K562 (cell line): ENCODE results near the gene SMCO4. TPM values are rescaled to one million over a fixed set of nuclear protein-coding genes. Genes with fewer than 3 reads are reported as not detected.

Experiments
- ATAC-seq: fragments of 200-7000 bp; cut with Tn5 transposase; 3 replicates; pipeline ENCODE4 v1.9.1; 2020; ENCODE audit warnings: moderate library complexity
- BruUV-seq: library from RNA; stranded (reverse); fragments of 400-500 nt; replicated peaks from 2 replicates; lab custom pipeline; 2021; lab: Mats Ljungman, UMichigan
- CTCF ChIA-PET: fragments of 300-600 bp; formaldehyde crosslinking; extraction: SDS; loops from one replicate; lab custom pipeline; 2021; ENCODE audit warnings: low intra/inter-chr PET ratio; lab: Yijun Ruan, JAX
- POLR2A ChIA-PET: fragments of 300-600, 350-650 bp; sonication (Branson Sonifier 250); formaldehyde crosslinking; extraction: SDS; loops from one replicate; lab custom pipeline; 2021; ENCODE audit warnings: antibody characterized with exemption, inconsistent platforms; lab: Yijun Ruan, JAX
- DNase-seq, 4 experiments: peaks; one replicate each; pipeline versions ENCODE4 v3.0.0 to v3.0.0-alpha.2; 2011 to 2018; ENCODE audit warnings: low spot score in 3 of 4, mixed read lengths in 3 of 4; ENCODE audit errors: extremely low read depth in 1 of 4
- FAIRE-seq: peaks from 2 replicates; lab custom pipeline; 2011; peaks lifted over from hg19 to GRCh38; lab: Jason Lieb, UNC
- H2AFZ ChIP-seq: 2 replicates; pipeline ENCODE4 v1.6.0; 2011; ENCODE audit warnings: low read depth, low read length, control low read depth, inconsistent platforms
- H3K27ac ChIP-seq: fragments of 200-600 bp; 3 replicates; pipeline ENCODE4 v1.8.0; 2011; ENCODE audit warnings: low read depth, mild to moderate bottlenecking, control low read depth, inconsistent platforms, low read length, moderate library complexity, mixed read lengths; ENCODE audit errors: extremely low read depth
- H3K27me3 ChIP-seq, 2 experiments: fragments of 300-600 bp in 1 of 2; 2 replicates in 1 of 2; 3 replicates in 1 of 2; pipeline versions ENCODE4 v1.6.0 to v1.8.0; 2011; ENCODE audit warnings: inconsistent platforms in 2 of 2, low read length in 2 of 2, mild to moderate bottlenecking in 1 of 2, mixed read lengths in 1 of 2, moderate library complexity in 1 of 2; ENCODE audit not compliant: control insufficient read depth in 2 of 2, insufficient read depth in 2 of 2
- H3K36me3 ChIP-seq: fragments of 300-600 bp; 3 replicates; pipeline ENCODE4 v1.8.0; 2011; ENCODE audit warnings: mild to moderate bottlenecking, low read length, inconsistent platforms; ENCODE audit not compliant: control insufficient read depth, insufficient read depth
- H3K4me1 ChIP-seq, 2 experiments: fragments of 200-600 bp in 1 of 2; replicated peaks in 1 of 2; 2 replicates in 1 of 2; 3 replicates in 1 of 2; pipeline versions ENCODE4 v1.5.1 to v1.8.0; 2011; ENCODE audit warnings: inconsistent platforms in 2 of 2, low read length in 2 of 2, mild to moderate bottlenecking in 1 of 2, mixed read lengths in 1 of 2, moderate library complexity in 1 of 2; ENCODE audit not compliant: control insufficient read depth in 2 of 2, insufficient read depth in 2 of 2
- H3K4me2 ChIP-seq: 2 replicates; pipeline ENCODE4 v1.6.1; 2011; ENCODE audit warnings: low read length, control low read depth, inconsistent platforms, mixed read lengths; ENCODE audit not compliant: insufficient read depth
- H3K4me3 ChIP-seq: fragments of 200-600 bp; sonication (generic), shearing (Covaris generic); 2 replicates; pipeline ENCODE4 v1.5.1; 2016; ENCODE audit warnings: control low read depth, inconsistent platforms
- H3K79me2 ChIP-seq: fragments of 200-600 bp; 3 replicates; pipeline ENCODE4 v1.8.0; 2011; ENCODE audit warnings: low read length, inconsistent platforms; ENCODE audit not compliant: control insufficient read depth, insufficient read depth
- H3K9ac ChIP-seq, 2 experiments: 2 replicates each; pipeline versions ENCODE4 v1.6.0 to v1.6.1; 2011; ENCODE audit warnings: low read depth in 2 of 2, low read length in 2 of 2, control low read depth in 1 of 2, inconsistent platforms in 1 of 2, mild to moderate bottlenecking in 1 of 2, mixed read lengths in 1 of 2; ENCODE audit not compliant: insufficient read depth in 1 of 2
- H3K9me1 ChIP-seq: one replicate; pipeline ENCODE4 v1.6.0; 2011; ENCODE audit warnings: inconsistent platforms, mild to moderate bottlenecking, low read length, moderate library complexity; ENCODE audit not compliant: control insufficient read depth, insufficient read depth
- H3K9me3 ChIP-seq: replicated peaks from 2 replicates; pipeline ENCODE4 v1.5.1; 2011; ENCODE audit warnings: low read depth, low read length, inconsistent platforms; ENCODE audit not compliant: control insufficient read depth, insufficient read depth
- H4K20me1 ChIP-seq: replicated peaks from 2 replicates; pipeline ENCODE4 v1.6.1; 2011; ENCODE audit warnings: low read length, inconsistent platforms, mixed read lengths; ENCODE audit not compliant: control insufficient read depth, insufficient read depth
- ATF2 ChIP-seq: sonication (generic); formaldehyde crosslinking; IDR thresholded peaks from 2 replicates; pipeline ENCODE4 v1.8.1; 2022; ENCODE audit warnings: missing genetic modification reagents
- E4F1 ChIP-seq: fragments of 250-450 bp; sonication (Bioruptor Pico); IDR thresholded peaks from 2 replicates; pipeline ENCODE4 v1.5.0; 2021; ENCODE audit warnings: mild to moderate bottlenecking, borderline replicate concordance
- JUNB ChIP-seq: fragments of 450-650 bp; formaldehyde crosslinking; conservative IDR thresholded peaks from 2 replicates; pipeline ENCODE4 v1.4.0; 2020; ENCODE audit warnings: mild to moderate bottlenecking
- KLF16 ChIP-seq: IDR thresholded peaks from 2 replicates; pipeline ENCODE4 v1.6.1; 2016; ENCODE audit warnings: antibody characterized with exemption
- MYC ChIP-seq, 2 experiments: fragments of 250-450 bp in 1 of 2; sonication (Bioruptor Pico) in 1 of 2; IDR thresholded peaks; 2 replicates each; pipeline versions ENCODE4 v1.5.1 to v1.6.1; 2012 to 2021; ENCODE audit warnings: low read depth in 2 of 2, borderline replicate concordance in 1 of 2, improper control_type of control experiment in 1 of 2, low read length in 1 of 2, mild to moderate bottlenecking in 1 of 2, moderate library complexity in 1 of 2
- NFATC3 ChIP-seq: fragments of 450-650 bp; IDR thresholded peaks from 2 replicates; pipeline ENCODE4 v1.6.1; 2017; ENCODE audit warnings: mild to moderate bottlenecking
- SFPQ ChIP-seq: fragments of 200-400 bp; formaldehyde crosslinking; IDR thresholded peaks from 2 replicates; pipeline ENCODE4 v1.6.1; 2017; ENCODE audit warnings: mild to moderate bottlenecking, low read depth, low read length, moderate library complexity
- WGBS: fragments of 100-300 bp; shearing (Covaris generic); methylation state at CpG from one replicate; pipeline ENCODE4 v1.1.6; 2016; ENCODE audit warnings: low coverage, mixed read lengths; ENCODE audit not compliant: insufficient coverage; ENCODE audit errors: missing lambda C conversion rate; 5-methylcytosine and 5-hydroxymethylcytosine counted together
- in situ Hi-C: fragments of 300-500 bp; cut with MboI; formaldehyde crosslinking; loops from 4 replicates; pipeline ENCODE4 v1.15.0; 2018; ENCODE audit warnings: inconsistent platforms, mixed read lengths
- intact Hi-C: fragments of 100-400 bp; cut with micrococcal nuclease; formaldehyde crosslinking; loops from 2 replicates; pipeline ENCODE4 v1.14.2; 2022
- polyA plus RNA-seq, 8 experiments: library from polyadenylated mRNA; depleted of rRNA in 4 of 8; stranded (reverse) in 5 of 8; unstranded in 3 of 8; fragments of >200 nt; fragmentation: Nextera tagmentation in 2 of 8; fragmentation: Illumina TruSeq in 1 of 8; extraction: Ambion mirVana in 2 of 8; extraction: Trizol in 1 of 8; gene quantifications; 2 replicates each; pipeline versions ENCODE4 v1.2.1 to v1.2.3, GENCODE V29; 2011 to 2014; ENCODE audit warnings: inconsistent platforms in 1 of 8, missing spikeins in 1 of 8
- total RNA-seq, 7 experiments: library from RNA; depleted of rRNA in 6 of 7; stranded (reverse); fragments of >200 nt in 6 of 7; fragmentation: Illumina TruSeq in 2 of 7; extraction: Trizol in 2 of 7; gene quantifications; 2 replicates each; pipeline versions ENCODE4 v1.2.1 to v1.2.3, GENCODE V29; 2011 to 2021; ENCODE audit warnings: low replicate concordance in 1 of 7

Gene SMCO4
- total and polyA plus RNA-seq, 9 of the 15 experiments (the other 6 are each of a cell fraction or from before 2014, with no cell fraction given) = 1.8 to 27.8 (median 15.3) TPM

- no peak overlapping the region for H3K4me2 ChIP-seq
- POLR2A ChIA-PET = no interaction called here
- in situ Hi-C loops = no loop called here
- TF ChIP-seq SFPQ = no peak
- no peak for TF ChIP-seq E4F1 (CRISPR knock-in tag)
- no peak for TF ChIP-seq MYC (IDR thresholded peaks at IDR 0.05; ENCODE audit: low read depth, low read length)
- TF ChIP-seq MYC (CRISPR knock-in tag; IDR thresholded peaks at IDR 0.05; ENCODE audit: borderline replicate concordance, low read depth) = no peak
- no peak for TF ChIP-seq KLF16
- TF ChIP-seq NFATC3 = no peak
- TF ChIP-seq JUNB = no peak
- no peak for TF ChIP-seq ATF2 (CRISPR knock-in tag)
Observed at GRCh38 chr11:93494357-93494756, 48.8 kb downstream of the SMCO4 start.

More at GRCh38 chr11:93494357-93494756, 48.8 kb downstream of the SMCO4 start:
- no peaks in the 10 kb centered on the region for H3K79me2 ChIP-seq
- peaks cover 9% of the 10 kb centered on the region for H4K20me1 ChIP-seq
- intact Hi-C loops = no loop called here
- H3K4me3 ChIP-seq = no peak overlapping the region
- H3K9me1 ChIP-seq = no peaks in the 10 kb centered on the region
- H2AFZ ChIP-seq = no peak overlapping the region
- no peak for FAIRE-seq
- H3K27ac ChIP-seq = no peak overlapping the region
- CTCF ChIA-PET = no interaction called here
- ATAC-seq = no peak
- no TSS peak for BruUV-seq
- DNase-seq = no peak
- H3K36me3 ChIP-seq = no peaks in the 10 kb centered on the region
- H3K4me1 ChIP-seq = peaks cover 0 to 2% of the 10 kb centered on the region in 2 experiments; a peak in 2 of 5 replicates
- H3K9me3 ChIP-seq = no peaks in the 10 kb centered on the region
- H3K9ac ChIP-seq = no peak overlapping the region
- 51% methylated on average over 4 of the region's 4 CpGs for WGBS
- no peaks in the 10 kb centered on the region for H3K27me3 ChIP-seq
